Stimulated activated CD8-positive, alpha-beta memory T cell treated with anti-CD3 and anti-CD28 coated beads, Interleukin-12 subunit alpha, Interleukin-12 subunit beta, amount 100 ng/mL, for 24 hours (primary cell): ENCODE data around the gene COL21A1.

Source experiments
- DNase-seq: peaks from one replicate; pipeline ENCODE4 v3.0.0-alpha.2; 2020; ENCODE audit errors: extremely low read depth

Gene COL21A1

GRCh38 chr6:56188429-56188828, 59.0 kb downstream of the COL21A1 start:
- DNase-seq, result no peak

- no peak for DNase-seq
These were observed 59.7 kb downstream of the COL21A1 start for GRCh38 chr6:56187686-56188085.

- no peak for DNase-seq
These were observed 70.6 kb downstream of the COL21A1 start for GRCh38 chr6:56176741-56177140.

- DNase-seq, result no peak
These were observed 74.2 kb downstream of the COL21A1 start for GRCh38 chr6:56173228-56173627.

- DNase-seq, result no peak
These were observed 75.2 kb downstream of the COL21A1 start for GRCh38 chr6:56172144-56172543.

GRCh38 chr6:56169366-56169765, 78.0 kb downstream of the COL21A1 start:
- DNase-seq, result no peak

DNA sequence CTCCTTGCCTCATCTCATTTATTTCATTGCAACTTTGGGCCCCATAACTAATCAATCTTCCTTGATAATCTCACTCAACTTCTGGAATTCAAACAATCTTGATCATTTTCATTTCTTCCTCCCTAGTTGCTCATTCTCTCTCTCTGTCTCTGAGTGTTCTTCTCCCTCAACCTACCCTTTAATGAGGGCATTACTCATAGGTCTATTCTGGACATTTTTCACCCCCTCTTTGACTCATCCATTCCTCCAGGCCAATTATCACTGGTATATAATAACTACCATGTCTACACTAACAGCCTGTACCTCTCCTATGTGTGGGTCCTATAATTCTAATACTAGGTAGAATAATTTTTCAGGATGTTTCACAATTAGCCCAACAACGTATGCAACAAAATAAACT, 78.8 kb downstream of the COL21A1 start:
- no peak for DNase-seq

- DNase-seq, result no peak
These were observed 85.3 kb downstream of the COL21A1 start for GRCh38 chr6:56162081-56162480.

DNA sequence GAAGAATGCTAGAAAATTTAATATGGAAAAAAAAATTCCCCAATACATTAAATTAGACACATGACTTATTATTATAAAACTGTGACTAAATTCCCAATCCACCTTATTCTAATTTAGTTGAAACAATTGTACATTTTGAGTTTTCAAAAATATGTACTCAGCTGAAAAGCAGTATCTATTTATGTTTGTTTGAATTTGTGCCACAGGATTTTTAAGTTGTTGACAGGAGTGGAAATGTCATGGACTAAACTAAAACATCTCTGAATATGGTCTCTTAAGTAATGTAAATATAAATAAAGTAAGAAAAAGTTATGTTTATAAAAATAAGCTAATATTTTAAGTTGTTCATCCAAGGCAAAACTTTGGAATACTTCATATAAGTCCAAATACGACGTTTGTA, 86.9 kb downstream of the COL21A1 start:
- DNase-seq, result no peak

- no peak for DNase-seq
These were observed 88.8 kb downstream of the COL21A1 start for GRCh38 chr6:56158571-56158970.

- no peak for DNase-seq
These were observed 90.7 kb downstream of the COL21A1 start for GRCh38 chr6:56156643-56157042.

- DNase-seq, result no peak
These were observed 91.7 kb downstream of the COL21A1 start for GRCh38 chr6:56155634-56156141.

GRCh38 chr6:56154076-56154475, 93.3 kb downstream of the COL21A1 start:
- DNase-seq, result no peak

DNA sequence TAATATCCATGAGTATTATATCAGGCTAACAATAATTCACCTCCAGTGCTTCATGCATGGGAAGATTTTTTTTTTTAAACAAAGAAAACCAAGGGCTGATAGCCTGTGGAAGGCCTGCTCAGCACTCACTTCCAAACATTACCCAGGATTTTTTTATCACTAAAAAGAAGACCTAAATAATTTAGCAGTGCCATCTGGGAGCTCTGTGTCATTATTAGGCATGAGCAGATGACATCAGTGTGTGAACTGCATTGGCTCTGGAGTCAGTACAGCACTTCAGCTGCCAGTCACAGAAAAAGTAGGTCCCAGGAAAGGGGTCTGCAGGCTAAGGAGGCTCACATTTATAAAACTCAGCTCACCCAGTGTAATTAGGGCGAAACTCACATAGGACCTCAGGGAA, 94.8 kb downstream of the COL21A1 start:
- DNase-seq, result no peak

GRCh38 chr6:56151609-56152224, 95.7 kb downstream of the COL21A1 start:
- no peak for DNase-seq

GRCh38 chr6:56148488-56149186, 98.7 kb downstream of the COL21A1 start:
- no peak for DNase-seq

- no peak for DNase-seq
These were observed 99.6 kb downstream of the COL21A1 start for GRCh38 chr6:56147766-56148165.

- no peak for DNase-seq
These were observed 101.3 kb downstream of the COL21A1 start for GRCh38 chr6:56146086-56146485.

- DNase-seq, result no peak
These were observed 101.8 kb downstream of the COL21A1 start for GRCh38 chr6:56145616-56146015.

GRCh38 chr6:56144538-56145324, 102.6 kb downstream of the COL21A1 start:
- no peak for DNase-seq

DNA sequence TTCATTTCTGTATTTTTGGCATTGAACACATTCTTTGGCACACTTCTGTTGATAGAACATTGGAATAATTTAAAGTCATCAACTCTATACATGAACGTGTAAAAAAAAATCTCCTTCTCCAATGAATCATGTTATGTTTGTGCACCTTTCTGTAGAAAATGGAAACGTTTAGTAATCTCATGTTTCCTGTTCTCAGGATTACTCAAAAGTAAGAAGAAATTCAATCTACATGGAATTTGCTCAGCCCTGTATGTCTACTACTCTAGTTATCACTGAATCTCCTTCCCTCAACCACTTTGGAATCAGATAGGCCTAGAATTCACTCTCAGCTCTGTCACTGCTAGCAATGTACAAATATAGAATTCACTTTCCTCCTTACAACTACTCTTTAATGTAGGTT, 103.6 kb downstream of the COL21A1 start:
- no peak for DNase-seq

- DNase-seq, result no peak
These were observed 107.3 kb downstream of the COL21A1 start for GRCh38 chr6:56140090-56140489.

GRCh38 chr6:56115715-56116114, 131.7 kb downstream of the COL21A1 start:
- no peak for DNase-seq
